D721Med (cell line): ENCODE measurements around the gene PI16.

Experiments
- DNase-seq: peaks from one replicate; pipeline ENCODE4 v3.0.0; 2011; ENCODE audit warnings: low spot score; ENCODE audit not compliant: insufficient read length
- FAIRE-seq: peaks from 2 replicates; lab custom pipeline; 2011; peaks lifted over from hg19 to GRCh38; lab: Jason Lieb, UNC
- TF ChIP-seq, protein P1 (sequence below): IDR thresholded peaks from 2 replicates; pipeline ENCODE4 v1.5.1; 2012; ENCODE audit warnings: mild to moderate bottlenecking, control low read depth; ENCODE audit not compliant: insufficient read depth; ENCODE audit errors: missing control alignments

The PI16 gene

GRCh38 chr6:36920546-36920945, 34.0 kb upstream of the PI16 start:
- FAIRE-seq (no peak), DNase-seq (no peak)
- TF ChIP-seq, protein P1, sequence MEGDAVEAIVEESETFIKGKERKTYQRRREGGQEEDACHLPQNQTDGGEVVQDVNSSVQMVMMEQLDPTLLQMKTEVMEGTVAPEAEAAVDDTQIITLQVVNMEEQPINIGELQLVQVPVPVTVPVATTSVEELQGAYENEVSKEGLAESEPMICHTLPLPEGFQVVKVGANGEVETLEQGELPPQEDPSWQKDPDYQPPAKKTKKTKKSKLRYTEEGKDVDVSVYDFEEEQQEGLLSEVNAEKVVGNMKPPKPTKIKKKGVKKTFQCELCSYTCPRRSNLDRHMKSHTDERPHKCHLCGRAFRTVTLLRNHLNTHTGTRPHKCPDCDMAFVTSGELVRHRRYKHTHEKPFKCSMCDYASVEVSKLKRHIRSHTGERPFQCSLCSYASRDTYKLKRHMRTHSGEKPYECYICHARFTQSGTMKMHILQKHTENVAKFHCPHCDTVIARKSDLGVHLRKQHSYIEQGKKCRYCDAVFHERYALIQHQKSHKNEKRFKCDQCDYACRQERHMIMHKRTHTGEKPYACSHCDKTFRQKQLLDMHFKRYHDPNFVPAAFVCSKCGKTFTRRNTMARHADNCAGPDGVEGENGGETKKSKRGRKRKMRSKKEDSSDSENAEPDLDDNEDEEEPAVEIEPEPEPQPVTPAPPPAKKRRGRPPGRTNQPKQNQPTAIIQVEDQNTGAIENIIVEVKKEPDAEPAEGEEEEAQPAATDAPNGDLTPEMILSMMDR = no peak

DNA sequence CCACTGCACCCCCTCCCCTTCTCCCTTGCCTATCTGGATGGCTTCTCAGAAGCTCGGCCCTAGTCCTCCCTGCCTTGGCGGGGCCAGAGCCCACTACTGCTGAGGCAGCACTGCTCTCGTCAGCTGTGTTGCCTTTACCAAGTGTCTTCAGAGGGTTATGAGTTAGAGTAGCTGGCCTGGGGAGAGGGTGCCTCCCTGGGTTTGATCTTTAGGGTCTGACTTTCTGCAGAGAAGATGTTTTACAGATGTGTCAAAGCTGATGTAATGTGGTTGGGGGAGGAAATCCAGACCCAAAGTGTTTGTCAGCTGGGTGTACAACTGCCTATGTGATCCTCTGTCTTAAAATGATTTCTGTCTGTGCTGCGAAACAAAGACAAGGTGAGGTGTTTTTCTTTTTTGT, 30.4 kb upstream of the PI16 start:
- no peak for FAIRE-seq
- DNase-seq = no peak
- TF ChIP-seq, protein P1 = no peak

DNA sequence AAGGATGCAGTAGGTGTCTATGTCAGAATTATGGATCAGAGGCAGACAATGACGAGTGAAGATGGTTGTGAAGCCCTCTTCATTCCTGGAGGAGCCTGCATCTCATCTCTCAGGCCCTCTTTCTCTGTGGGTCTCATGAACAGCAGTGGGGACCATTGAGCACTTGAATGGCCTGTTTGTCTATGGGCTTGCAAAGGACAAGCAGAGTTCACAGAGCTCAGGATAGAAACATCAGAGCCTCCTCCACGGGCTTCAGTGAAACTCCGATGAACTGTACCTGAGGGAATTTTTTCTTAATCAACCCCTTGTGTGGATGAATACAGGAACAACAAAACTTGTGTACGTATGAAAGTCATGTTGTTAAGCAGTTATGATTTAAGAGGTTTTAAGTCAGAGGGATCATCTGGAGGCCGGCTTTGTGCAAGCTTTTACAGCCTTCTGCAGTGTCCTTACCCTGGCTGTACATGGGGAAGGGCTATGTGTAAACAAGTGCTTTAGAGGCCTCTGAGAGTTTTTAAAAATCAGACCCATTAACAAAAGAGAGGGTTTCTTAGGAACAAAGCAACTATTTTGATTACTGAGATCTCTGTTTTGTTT, 29.7 kb upstream of the PI16 start:
- no peak for FAIRE-seq
- TF ChIP-seq, protein P1 = no peak
- no peak for DNase-seq

GRCh38 chr6:36925809-36926208, 28.7 kb upstream of the PI16 start:
- no peak for DNase-seq
- TF ChIP-seq, protein P1 = no peak
- FAIRE-seq = no peak

GRCh38 chr6:36926708-36927513, 27.6 kb upstream of the PI16 start:
- TF ChIP-seq, protein P1 = no peak
- DNase-seq = no peak
- FAIRE-seq = no peak

GRCh38 chr6:36927691-36928546, 26.6 kb upstream of the PI16 start:
- TF ChIP-seq, protein P1 = no peak
- FAIRE-seq = no peak
- DNase-seq = no peak
